GM12875 (cell line): ENCODE results near the gene TMEM170A.

ENCODE experiments used
- H3K4me3 ChIP-seq: one replicate; pipeline ENCODE4 v1.5.1; 2011; ENCODE audit warnings: low read depth, low read length, control low read depth
- CTCF ChIP-seq: IDR thresholded peaks from 2 replicates; pipeline ENCODE4 v1.5.1; 2011; ENCODE audit warnings: low read depth, mild to moderate bottlenecking, control low read depth, inconsistent platforms, low read length, moderate library complexity, borderline replicate concordance; ENCODE audit not compliant: insufficient read depth

The TMEM170A gene

GRCh38 chr16:75478480-75479345 lies 14.2 kb upstream of the TMEM170A start:
- no peak for TF ChIP-seq CTCF
- no peak overlapping the region for H3K4me3 ChIP-seq

- H3K4me3 ChIP-seq = no peak overlapping the region
- TF ChIP-seq CTCF = no peak
These were observed 13.4 kb upstream of the TMEM170A start for GRCh38 chr16:75477680-75478473.

GRCh38 chr16:75476817-75477216 lies 12.3 kb upstream of the TMEM170A start:
- no peak for TF ChIP-seq CTCF
- no peak overlapping the region for H3K4me3 ChIP-seq

- TF ChIP-seq CTCF = no peak
- H3K4me3 ChIP-seq = no peak overlapping the region
These were observed 10.9 kb upstream of the TMEM170A start for GRCh38 chr16:75475420-75475847.

- no peak overlapping the region for H3K4me3 ChIP-seq
- no peak for TF ChIP-seq CTCF
These were observed 8.7 kb upstream of the TMEM170A start for GRCh38 chr16:75472908-75473877.

GRCh38 chr16:75471723-75472633 lies 7.5 kb upstream of the TMEM170A start:
- H3K4me3 ChIP-seq = no peak overlapping the region
- peak; percentile 73 for TF ChIP-seq CTCF
